GM18526 (cell line): ENCODE results near the gene SEC23B.

ENCODE experiments used
- POLR2A ChIP-seq: IDR thresholded peaks from 3 replicates; pipeline ENCODE4 v1.6.1; 2011; ENCODE audit not compliant: insufficient read length; ENCODE audit errors: extremely low read depth

The SEC23B gene

GRCh38 chr20:18513208-18513607 lies 5.5 kb downstream of the SEC23B start:
- no peak for TF ChIP-seq POLR2A

- no peak for TF ChIP-seq POLR2A
Observed at GRCh38 chr20:18514127-18514526, 6.4 kb downstream of the SEC23B start.

- TF ChIP-seq POLR2A = no peak
Observed at GRCh38 chr20:18515973-18516372, 8.2 kb downstream of the SEC23B start.

GRCh38 chr20:18523066-18523465 lies 15.3 kb downstream of the SEC23B start:
- TF ChIP-seq POLR2A = no peak

- no peak for TF ChIP-seq POLR2A
Observed at GRCh38 chr20:18524646-18525045, 16.9 kb downstream of the SEC23B start.

GRCh38 chr20:18527339-18527738 lies 19.6 kb downstream of the SEC23B start:
- no peak for TF ChIP-seq POLR2A

- no peak for TF ChIP-seq POLR2A
Observed at GRCh38 chr20:18527836-18528235, 20.1 kb downstream of the SEC23B start.

- TF ChIP-seq POLR2A = no peak
Observed at GRCh38 chr20:18529041-18529440, 21.3 kb downstream of the SEC23B start.

GRCh38 chr20:18532626-18533025 lies 24.9 kb downstream of the SEC23B start:
- no peak for TF ChIP-seq POLR2A

GRCh38 chr20:18533491-18533890 lies 25.8 kb downstream of the SEC23B start:
- no peak for TF ChIP-seq POLR2A

GRCh38 chr20:18533978-18534644 lies 26.4 kb downstream of the SEC23B start:
- no peak for TF ChIP-seq POLR2A

GRCh38 chr20:18537651-18538050 lies 29.9 kb downstream of the SEC23B start:
- TF ChIP-seq POLR2A = no peak

- no peak for TF ChIP-seq POLR2A
Observed at GRCh38 chr20:18541741-18542140, 34.0 kb downstream of the SEC23B start.

- TF ChIP-seq POLR2A = no peak
Observed at GRCh38 chr20:18543216-18543615, 35.5 kb downstream of the SEC23B start.

- no peak for TF ChIP-seq POLR2A
Observed at GRCh38 chr20:18543932-18544331, 36.2 kb downstream of the SEC23B start.

GRCh38 chr20:18545566-18545965 lies 37.8 kb downstream of the SEC23B start:
- TF ChIP-seq POLR2A = no peak

- no peak for TF ChIP-seq POLR2A
Observed at GRCh38 chr20:18548465-18548864, 40.7 kb downstream of the SEC23B start.
